GM12878 (cell line): ENCODE results near the gene PLOD2. TPM values are rescaled to one million over a fixed set of nuclear protein-coding genes. Genes with fewer than 3 reads are reported as not detected.

Experiments used
- ATAC-seq: fragments of 200-7000 bp; cut with Tn5 transposase; 3 replicates; pipeline ENCODE4 v1.9.1; 2020; ENCODE audit warnings: mild to moderate bottlenecking, moderate library complexity
- BruUV-seq: library from RNA; stranded (reverse); fragments of 400-500 nt; replicated peaks from 2 replicates; lab custom pipeline; 2021; lab: Mats Ljungman, UMichigan
- CTCF ChIA-PET: fragments of 300-600 bp; sonication (Branson Sonifier 250); formaldehyde crosslinking; extraction: SDS; loops from one replicate; lab custom pipeline; 2021; ENCODE audit warnings: inconsistent platforms; lab: Yijun Ruan, JAX
- POLR2A ChIA-PET: fragments of 350-600 bp; formaldehyde crosslinking; extraction: SDS; loops from one replicate; lab custom pipeline; 2021; ENCODE audit warnings: inconsistent platforms; lab: Charles Lee
- RAD21 ChIA-PET: fragments of 300-600 bp; sonication (Branson Sonifier 250); formaldehyde crosslinking; loops from one replicate; lab custom pipeline; 2023; ENCODE audit warnings: antibody characterized with exemption; ENCODE audit not compliant: unreplicated experiment; lab: Charles Lee
- SMC1A ChIA-PET: fragments of 300-600 bp; sonication (Branson Sonifier 250); formaldehyde crosslinking; loops from one replicate; lab custom pipeline; 2023; ENCODE audit not compliant: unreplicated experiment, uncharacterized antibody; lab: Charles Lee
- DNase-seq: peaks from one replicate; pipeline ENCODE4 v3.0.0-alpha.2; 2011; ENCODE audit warnings: low read depth, low spot score
- FAIRE-seq: peaks from 3 replicates; lab custom pipeline; 2011; peaks lifted over from hg19 to GRCh38; lab: Jason Lieb, UNC
- H2AFZ ChIP-seq: 2 replicates; pipeline ENCODE4 v1.6.0; 2011; ENCODE audit warnings: low read depth, low read length, control low read depth; ENCODE audit not compliant: control insufficient read depth
- H3K27ac ChIP-seq: 2 replicates; pipeline ENCODE4 v1.5.1; 2011; ENCODE audit warnings: control low read depth; ENCODE audit not compliant: control insufficient read depth, insufficient read depth
- H3K27me3 ChIP-seq, 2 experiments: replicated peaks in 1 of 2; 2 replicates each; pipeline versions ENCODE4 v1.6.0 to v1.6.1; 2011; ENCODE audit warnings: low read length in 1 of 2; ENCODE audit not compliant: control insufficient read depth in 2 of 2, insufficient read depth in 2 of 2
- H3K36me3 ChIP-seq, 2 experiments: 2 replicates each; pipeline ENCODE4 v1.5.1; 2011; ENCODE audit warnings: low read length in 1 of 2; ENCODE audit not compliant: control insufficient read depth in 2 of 2, insufficient read depth in 2 of 2
- H3K4me1 ChIP-seq: 2 replicates; pipeline ENCODE4 v1.6.1; 2011; ENCODE audit warnings: mild to moderate bottlenecking, low read length, moderate library complexity, mixed read lengths; ENCODE audit not compliant: control insufficient read depth, insufficient read depth
- H3K4me2 ChIP-seq: 2 replicates; pipeline ENCODE4 v1.6.0; 2011; ENCODE audit warnings: control low read depth; ENCODE audit not compliant: control insufficient read depth, insufficient read depth
- H3K4me3 ChIP-seq: fragments of 200-600 bp; sonication (generic); 2 replicates; pipeline ENCODE4 v1.5.1; 2016
- H3K79me2 ChIP-seq: 2 replicates; pipeline ENCODE4 v1.6.0; 2011; ENCODE audit warnings: low read length; ENCODE audit not compliant: control insufficient read depth, insufficient read depth
- H3K9ac ChIP-seq: 2 replicates; pipeline ENCODE4 v1.8.0; 2011; ENCODE audit warnings: low read length, control low read depth, mixed read lengths; ENCODE audit not compliant: control insufficient read depth, insufficient read depth
- H3K9me3 ChIP-seq: replicated peaks from 3 replicates; pipeline ENCODE4 v1.5.1; 2011; ENCODE audit warnings: mild to moderate bottlenecking, low read length; ENCODE audit not compliant: control insufficient read depth, insufficient read depth
- H4K20me1 ChIP-seq: 2 replicates; pipeline ENCODE4 v1.6.0; 2011; ENCODE audit not compliant: control insufficient read depth, insufficient read depth
- BCL11A ChIP-seq: IDR thresholded peaks from 2 replicates; pipeline ENCODE4 v1.6.1; 2011; ENCODE audit warnings: low read depth, low read length
- BRCA1 ChIP-seq: IDR thresholded peaks from 2 replicates; pipeline ENCODE4 v1.6.1; 2011; ENCODE audit warnings: low read depth, low read length, improper control_type of control experiment
- CBX5 ChIP-seq: sonication (generic); IDR thresholded peaks from 2 replicates; pipeline ENCODE4 v1.6.1; 2016; ENCODE audit warnings: low read depth, moderate library complexity, mild to moderate bottlenecking, inconsistent platforms
- DPF2 ChIP-seq: fragments of 450-650 bp; IDR thresholded peaks from 2 replicates; pipeline ENCODE4 v1.6.1; 2017; ENCODE audit warnings: mild to moderate bottlenecking
- NFYB ChIP-seq: IDR thresholded peaks from 2 replicates; pipeline ENCODE4 v1.6.1; 2011; ENCODE audit warnings: low read depth, mild to moderate bottlenecking, low read length, improper control_type of control experiment, moderate library complexity; ENCODE audit not compliant: insufficient read depth
- RAD21 ChIP-seq: IDR thresholded peaks from 2 replicates; pipeline ENCODE4 v1.6.1; 2011; ENCODE audit warnings: mild to moderate bottlenecking, low read depth, low read length, moderate library complexity; ENCODE audit not compliant: insufficient read depth
- SMAD5 ChIP-seq: IDR thresholded peaks from 2 replicates; pipeline ENCODE4 v1.6.1; 2016; ENCODE audit warnings: antibody characterized with exemption, low read depth
- STAT3 ChIP-seq: IDR thresholded peaks from 2 replicates; pipeline ENCODE4 v1.6.1; 2011; ENCODE audit warnings: low read depth, low read length, improper control_type of control experiment
- SUPT20H ChIP-seq: IDR thresholded peaks from 2 replicates; pipeline ENCODE4 v1.6.1; 2011; ENCODE audit warnings: low read depth, mild to moderate bottlenecking, low read length, moderate library complexity, borderline replicate concordance; ENCODE audit not compliant: control insufficient read depth
- ZBED1 ChIP-seq: IDR thresholded peaks from 2 replicates; pipeline ENCODE4 v1.6.1; 2016; ENCODE audit warnings: borderline replicate concordance
- WGBS: methylation state at CpG from one replicate; pipeline ENCODE4 v1.1.6; 2016; ENCODE audit warnings: low lambda C conversion rate; ENCODE audit not compliant: insufficient replicate concordance, insufficient coverage; ENCODE audit errors: missing lambda C conversion rate; 5-methylcytosine and 5-hydroxymethylcytosine counted together
- in situ Hi-C: fragments of 300-500 bp; cut with MboI; formaldehyde crosslinking; loops from 9 replicates; pipeline ENCODE4 v1.14.3; 2018; ENCODE audit warnings: mixed read lengths
- intact Hi-C: fragments of 100-400 bp; cut with micrococcal nuclease; formaldehyde crosslinking; loops from one replicate; pipeline ENCODE4 v1.14.2; 2022; ENCODE audit not compliant: unreplicated experiment
- polyA plus RNA-seq, 11 experiments: library from polyadenylated mRNA; depleted of rRNA in 4 of 11; unstranded in 6 of 11; stranded (reverse) in 5 of 11; fragments of >200 nt; fragmentation: Nextera tagmentation in 4 of 11; fragmentation: Illumina TruSeq in 1 of 11; extraction: Ambion mirVana in 4 of 11; extraction: Trizol in 1 of 11; gene quantifications; 1 replicate in 1 of 11; 2 replicates in 10 of 11; pipeline versions ENCODE4 v1.2.1 to v1.2.3, GENCODE V29; 2011 to 2016; ENCODE audit warnings: inconsistent platforms in 2 of 11, missing spikeins in 2 of 11, low read depth in 1 of 11
- total RNA-seq, 4 experiments: library from RNA; depleted of rRNA in 3 of 4; stranded (reverse); fragments of >200 nt in 3 of 4; fragmentation: Illumina TruSeq in 1 of 4; extraction: Trizol in 1 of 4; gene quantifications; 2 replicates each; pipeline versions ENCODE4 v1.2.1 to v1.2.3, GENCODE V29; 2013 to 2021
- TF ChIP-seq, protein P1 (sequence below): fragments of 450-650 bp; formaldehyde crosslinking; IDR thresholded peaks from 2 replicates; pipeline ENCODE4 v1.5.0; 2022; ENCODE audit warnings: mild to moderate bottlenecking, missing genetic modification characterization
- TF ChIP-seq, protein P2 (sequence below): IDR thresholded peaks from 2 replicates; pipeline ENCODE4 v1.6.1; 2011; ENCODE audit warnings: borderline replicate concordance, low read depth, mild to moderate bottlenecking, moderate library complexity, mixed read lengths, low read length; ENCODE audit not compliant: insufficient read depth; ENCODE audit errors: extremely low read length
- TF ChIP-seq, protein P3 (sequence below): fragments of 450-650 bp; IDR thresholded peaks from 2 replicates; pipeline ENCODE4 v1.6.1; 2017; ENCODE audit warnings: mild to moderate bottlenecking, low read depth, inconsistent platforms; ENCODE audit not compliant: poor library complexity, severe bottlenecking

PLOD2 gene
- total and polyA plus RNA-seq, 10 of the 15 experiments (the other 5 are each of a cell fraction or from before 2014, with no cell fraction given): 0.03 to 0.56 (median 0.33) TPM; not detected in 4

DNA sequence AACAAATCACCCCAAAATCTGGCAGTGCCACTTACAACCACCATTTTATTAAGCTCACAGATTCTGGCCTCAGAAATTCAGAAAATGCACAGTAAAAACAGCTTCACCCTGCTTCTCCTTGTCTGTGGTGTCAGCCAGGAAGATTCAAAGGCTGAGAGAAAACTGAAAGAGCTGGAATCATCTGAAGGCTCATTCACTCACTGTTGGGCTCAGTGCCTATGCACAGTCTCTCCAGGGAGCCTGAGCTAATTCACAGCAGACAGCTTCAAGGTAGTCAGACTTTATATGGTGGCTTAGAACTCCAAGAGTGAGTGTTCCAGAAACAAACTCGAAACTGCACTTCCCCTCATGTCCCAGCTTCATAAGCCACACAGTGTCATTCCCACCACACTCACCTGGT, 16.5 kb upstream of the PLOD2 start:
- in situ Hi-C loops (loop anchor here (25.0 kb wide), 1 partner anchor 390 kb away; no protein-coding TSS in a partner anchor), intact Hi-C loops (no loop called here)
- DNase-seq: no peak
- Histone ChIP-seq H3K4me1 (no peaks in the 10 kb centered on the region), H3K4me3 (no peak overlapping the region), H3K9ac (no peak overlapping the region), H2AFZ (no peak overlapping the region), H4K20me1 (no peaks in the 10 kb centered on the region), H3K9me3 (no peaks in the 10 kb centered on the region), H3K79me2 (no peaks in the 10 kb centered on the region), H3K27ac (no peak overlapping the region), H3K36me3 (no peaks in the 10 kb centered on the region), H3K27me3 (no peaks in the 10 kb centered on the region), H3K4me2 (no peak overlapping the region)
- ChIA-PET POLR2A (no interaction called here), RAD21 (no interaction called here), SMC1A (interaction anchor here (1.3 kb wide), 1 partner anchor 11 kb away, joined by 3 read pairs; no protein-coding TSS in a partner anchor), CTCF (interaction anchor here (0.6 to 3.3 kb wide), 2 partner anchors 11 to 452 kb away, joined by 3 to 12 read pairs; no protein-coding TSS in a partner anchor)
- no peak for FAIRE-seq
- 0% methylated on average over 1 of the region's 1 CpG for WGBS
- no peak for ATAC-seq
- no TSS peak for BruUV-seq
- TF ChIP-seq NFYB (no peak), CBX5 (no peak), ZBED1 (no peak), SMAD5 (no peak), BRCA1 (no peak), SUPT20H (no peak), BCL11A (no peak), STAT3 (no peak), DPF2 (no peak), RAD21 (no peak)
- TF ChIP-seq, protein P1, sequence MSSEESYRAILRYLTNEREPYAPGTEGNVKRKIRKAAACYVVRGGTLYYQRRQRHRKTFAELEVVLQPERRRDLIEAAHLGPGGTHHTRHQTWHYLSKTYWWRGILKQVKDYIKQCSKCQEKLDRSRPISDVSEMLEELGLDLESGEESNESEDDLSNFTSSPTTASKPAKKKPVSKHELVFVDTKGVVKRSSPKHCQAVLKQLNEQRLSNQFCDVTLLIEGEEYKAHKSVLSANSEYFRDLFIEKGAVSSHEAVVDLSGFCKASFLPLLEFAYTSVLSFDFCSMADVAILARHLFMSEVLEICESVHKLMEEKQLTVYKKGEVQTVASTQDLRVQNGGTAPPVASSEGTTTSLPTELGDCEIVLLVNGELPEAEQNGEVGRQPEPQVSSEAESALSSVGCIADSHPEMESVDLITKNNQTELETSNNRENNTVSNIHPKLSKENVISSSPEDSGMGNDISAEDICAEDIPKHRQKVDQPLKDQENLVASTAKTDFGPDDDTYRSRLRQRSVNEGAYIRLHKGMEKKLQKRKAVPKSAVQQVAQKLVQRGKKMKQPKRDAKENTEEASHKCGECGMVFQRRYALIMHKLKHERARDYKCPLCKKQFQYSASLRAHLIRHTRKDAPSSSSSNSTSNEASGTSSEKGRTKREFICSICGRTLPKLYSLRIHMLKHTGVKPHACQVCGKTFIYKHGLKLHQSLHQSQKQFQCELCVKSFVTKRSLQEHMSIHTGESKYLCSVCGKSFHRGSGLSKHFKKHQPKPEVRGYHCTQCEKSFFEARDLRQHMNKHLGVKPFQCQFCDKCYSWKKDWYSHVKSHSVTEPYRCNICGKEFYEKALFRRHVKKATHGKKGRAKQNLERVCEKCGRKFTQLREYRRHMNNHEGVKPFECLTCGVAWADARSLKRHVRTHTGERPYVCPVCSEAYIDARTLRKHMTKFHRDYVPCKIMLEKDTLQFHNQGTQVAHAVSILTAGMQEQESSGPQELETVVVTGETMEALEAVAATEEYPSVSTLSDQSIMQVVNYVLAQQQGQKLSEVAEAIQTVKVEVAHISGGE (CRISPR knock-in tag): no peak
- TF ChIP-seq, protein P2, sequence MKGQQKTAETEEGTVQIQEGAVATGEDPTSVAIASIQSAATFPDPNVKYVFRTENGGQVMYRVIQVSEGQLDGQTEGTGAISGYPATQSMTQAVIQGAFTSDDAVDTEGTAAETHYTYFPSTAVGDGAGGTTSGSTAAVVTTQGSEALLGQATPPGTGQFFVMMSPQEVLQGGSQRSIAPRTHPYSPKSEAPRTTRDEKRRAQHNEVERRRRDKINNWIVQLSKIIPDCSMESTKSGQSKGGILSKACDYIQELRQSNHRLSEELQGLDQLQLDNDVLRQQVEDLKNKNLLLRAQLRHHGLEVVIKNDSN: no peak
- TF ChIP-seq, protein P3, sequence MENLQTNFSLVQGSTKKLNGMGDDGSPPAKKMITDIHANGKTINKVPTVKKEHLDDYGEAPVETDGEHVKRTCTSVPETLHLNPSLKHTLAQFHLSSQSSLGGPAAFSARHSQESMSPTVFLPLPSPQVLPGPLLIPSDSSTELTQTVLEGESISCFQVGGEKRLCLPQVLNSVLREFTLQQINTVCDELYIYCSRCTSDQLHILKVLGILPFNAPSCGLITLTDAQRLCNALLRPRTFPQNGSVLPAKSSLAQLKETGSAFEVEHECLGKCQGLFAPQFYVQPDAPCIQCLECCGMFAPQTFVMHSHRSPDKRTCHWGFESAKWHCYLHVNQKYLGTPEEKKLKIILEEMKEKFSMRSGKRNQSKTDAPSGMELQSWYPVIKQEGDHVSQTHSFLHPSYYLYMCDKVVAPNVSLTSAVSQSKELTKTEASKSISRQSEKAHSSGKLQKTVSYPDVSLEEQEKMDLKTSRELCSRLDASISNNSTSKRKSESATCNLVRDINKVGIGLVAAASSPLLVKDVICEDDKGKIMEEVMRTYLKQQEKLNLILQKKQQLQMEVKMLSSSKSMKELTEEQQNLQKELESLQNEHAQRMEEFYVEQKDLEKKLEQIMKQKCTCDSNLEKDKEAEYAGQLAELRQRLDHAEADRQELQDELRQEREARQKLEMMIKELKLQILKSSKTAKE: no peak
